Left lobe of liver (tissue), 2 donors: Measurements from ENCODE around the gene TP73. TPM values are rescaled to one million over a fixed set of nuclear protein-coding genes. Genes with fewer than 3 reads are reported as not detected.

Experiments used
- ATAC-seq: fragments of 200-7000 bp; cut with Tn5 transposase; one replicate; pipeline ENCODE4 v1.9.1; 2020; ENCODE audit warnings: mild to moderate bottlenecking, moderate library complexity
- DNase-seq: peaks from one replicate; pipeline ENCODE4 v3.0.0-alpha.2; 2020; ENCODE audit warnings: low spot score
- total RNA-seq: library from RNA; stranded (reverse); gene quantifications from one replicate; pipeline ENCODE4 v1.2.1, GENCODE V29; 2021
- donor health status: DM: no; HTN: no; CAD: no; lungs with moderate emphysema.
- donor health status: DM: no; HTN: yes; CAD: no.

TP73 gene
- total RNA-seq, 1 donor from 2014 or later: 0.08 TPM

- no peak for DNase-seq
- no peak for ATAC-seq
These were observed 18.5 kb downstream of the TP73 start for GRCh38 chr1:3670823-3671265.

DNA sequence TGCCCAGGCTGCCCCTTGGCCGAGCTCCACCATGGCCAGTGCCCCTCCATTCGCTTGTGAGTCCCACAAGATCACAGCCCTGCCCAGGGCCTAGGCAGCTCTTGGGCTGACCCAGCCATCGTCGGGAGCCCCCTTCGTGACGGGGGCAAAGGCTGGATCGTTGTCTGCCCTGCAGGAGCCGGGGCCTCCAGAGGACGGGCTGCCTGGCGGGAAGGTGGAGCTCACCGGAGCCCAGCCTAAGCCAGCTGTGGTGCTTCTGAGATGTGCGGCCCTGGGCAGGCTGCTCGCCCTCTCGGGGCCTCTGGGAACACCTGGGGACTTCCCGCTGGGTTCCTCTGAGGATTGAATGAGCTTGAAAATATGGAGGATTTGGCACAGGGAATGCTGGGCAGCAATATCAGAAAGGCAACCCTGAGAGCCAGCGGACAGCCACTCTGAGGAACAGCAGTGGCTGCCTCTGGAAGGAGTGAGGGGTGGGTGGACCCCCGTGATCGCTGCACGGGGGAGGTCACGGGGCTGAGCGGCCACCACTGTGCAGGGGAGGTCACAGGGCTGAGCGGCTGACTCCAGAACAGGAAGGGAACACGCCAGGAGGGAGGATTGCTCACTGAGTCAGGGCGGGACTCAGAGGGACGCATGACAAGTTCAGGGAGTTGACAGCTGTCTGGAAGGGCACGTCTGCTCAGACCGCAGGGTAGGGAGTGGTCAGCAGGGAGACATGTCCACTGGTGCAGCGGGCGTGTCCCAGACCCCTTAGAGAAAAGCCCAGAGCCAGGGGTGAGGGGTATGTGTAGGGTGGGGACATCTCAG is 19.3 kb downstream of the TP73 start:
- no peak for ATAC-seq
- DNase-seq: no peak

DNA sequence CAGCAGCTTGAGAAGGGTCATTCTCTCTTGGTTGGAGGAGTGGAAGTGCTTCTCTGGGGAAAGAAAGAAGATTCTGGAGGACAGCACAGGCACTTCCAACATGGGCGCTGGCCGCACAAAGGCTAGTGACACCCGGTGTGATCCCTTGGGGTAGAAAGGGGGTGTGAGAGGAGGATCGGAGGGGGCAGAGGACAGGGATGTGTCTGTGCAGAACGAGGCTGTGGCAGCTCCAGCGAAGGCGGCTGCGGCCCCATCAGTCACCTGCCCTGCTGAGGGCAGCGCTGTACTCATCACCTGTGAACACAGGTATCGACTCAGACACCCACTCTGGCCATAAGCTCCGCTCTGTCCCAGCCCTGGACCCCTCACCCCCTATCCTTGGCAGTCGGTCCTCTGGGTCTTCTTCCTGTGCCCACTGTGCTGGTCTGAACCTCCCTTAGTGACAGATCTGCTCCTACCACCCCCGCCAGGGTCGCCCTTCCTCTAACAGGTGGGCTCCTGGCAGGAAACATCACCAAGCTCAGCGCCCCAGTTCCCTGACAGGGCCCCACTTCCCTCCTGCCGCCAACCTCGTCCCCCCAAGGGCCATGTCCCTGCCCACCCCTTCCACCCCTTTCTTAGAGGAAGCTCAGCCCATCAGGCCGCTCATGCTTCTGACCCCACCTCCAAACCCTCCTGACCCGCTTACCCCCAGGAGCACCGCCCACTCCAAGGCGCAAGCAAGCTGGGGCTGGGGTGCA is 20.1 kb downstream of the TP73 start:
- ATAC-seq (no peak), DNase-seq (no peak)

GRCh38 chr1:3672971-3673361 is 20.6 kb downstream of the TP73 start:
- no peak for ATAC-seq
- DNase-seq: no peak

DNA sequence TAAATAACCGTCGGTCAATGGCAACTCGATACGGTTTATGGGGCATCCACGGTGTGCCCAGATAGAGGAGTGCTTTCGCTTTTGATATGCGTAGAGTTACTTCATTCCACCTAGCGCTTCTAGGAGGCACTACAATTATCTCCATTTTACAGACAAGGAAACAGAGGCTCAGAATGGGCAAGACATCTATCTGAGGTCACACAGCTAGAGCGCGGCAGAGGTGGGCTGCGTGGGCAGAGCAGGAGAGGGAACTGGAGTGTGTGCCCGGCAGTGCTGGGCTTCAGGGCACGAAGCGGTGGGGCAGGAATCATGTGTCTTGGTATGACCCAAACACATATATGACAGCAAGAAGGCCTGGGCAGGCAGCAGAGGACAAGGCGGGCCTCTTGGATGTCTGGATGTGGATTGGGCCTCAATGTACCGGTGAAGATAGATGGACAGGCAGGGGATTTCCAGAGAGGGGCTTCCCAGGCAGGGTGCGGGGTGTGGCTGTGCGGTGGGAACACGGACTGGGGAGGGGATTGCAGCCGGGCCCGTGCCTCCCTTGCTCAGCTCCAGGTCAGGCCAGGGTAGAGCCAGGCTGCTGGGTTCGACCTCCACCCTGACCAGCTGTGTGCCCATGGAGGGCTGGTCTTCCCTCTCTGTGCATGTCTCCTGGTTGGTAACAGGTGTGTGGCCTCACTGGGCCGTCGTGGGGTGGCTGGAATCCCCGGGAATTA is 21.2 kb downstream of the TP73 start:
- ATAC-seq (no peak), DNase-seq (no peak)

GRCh38 chr1:3674100-3675094 is 22.1 kb downstream of the TP73 start:
- DNase-seq: no peak
- ATAC-seq: no peak

- DNase-seq (no peak), ATAC-seq (no peak)
These were observed 23.1 kb downstream of the TP73 start for GRCh38 chr1:3675436-3675835.

GRCh38 chr1:3676581-3677470 is 24.5 kb downstream of the TP73 start:
- DNase-seq (no peak), ATAC-seq (no peak)

DNA sequence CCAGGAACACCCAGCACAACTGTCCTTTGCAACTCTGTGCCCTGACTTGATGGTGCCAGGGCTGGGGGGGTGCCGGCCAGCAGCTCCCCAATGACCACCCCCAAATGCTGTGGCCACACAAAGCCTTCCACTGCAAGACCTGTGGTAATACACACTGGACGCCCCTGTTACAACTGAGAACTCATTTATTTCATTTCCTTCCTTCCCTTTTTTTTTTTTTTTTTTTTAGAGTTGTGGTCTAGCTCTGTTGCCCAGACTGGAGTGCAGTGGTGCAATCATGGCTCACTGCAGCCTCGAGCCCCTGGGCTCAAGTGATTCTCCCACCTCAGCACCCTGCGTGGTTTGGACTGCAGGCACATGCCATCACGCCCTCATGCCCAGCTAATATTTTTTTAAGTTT is 25.2 kb downstream of the TP73 start:
- no peak for ATAC-seq
- no peak for DNase-seq

DNA sequence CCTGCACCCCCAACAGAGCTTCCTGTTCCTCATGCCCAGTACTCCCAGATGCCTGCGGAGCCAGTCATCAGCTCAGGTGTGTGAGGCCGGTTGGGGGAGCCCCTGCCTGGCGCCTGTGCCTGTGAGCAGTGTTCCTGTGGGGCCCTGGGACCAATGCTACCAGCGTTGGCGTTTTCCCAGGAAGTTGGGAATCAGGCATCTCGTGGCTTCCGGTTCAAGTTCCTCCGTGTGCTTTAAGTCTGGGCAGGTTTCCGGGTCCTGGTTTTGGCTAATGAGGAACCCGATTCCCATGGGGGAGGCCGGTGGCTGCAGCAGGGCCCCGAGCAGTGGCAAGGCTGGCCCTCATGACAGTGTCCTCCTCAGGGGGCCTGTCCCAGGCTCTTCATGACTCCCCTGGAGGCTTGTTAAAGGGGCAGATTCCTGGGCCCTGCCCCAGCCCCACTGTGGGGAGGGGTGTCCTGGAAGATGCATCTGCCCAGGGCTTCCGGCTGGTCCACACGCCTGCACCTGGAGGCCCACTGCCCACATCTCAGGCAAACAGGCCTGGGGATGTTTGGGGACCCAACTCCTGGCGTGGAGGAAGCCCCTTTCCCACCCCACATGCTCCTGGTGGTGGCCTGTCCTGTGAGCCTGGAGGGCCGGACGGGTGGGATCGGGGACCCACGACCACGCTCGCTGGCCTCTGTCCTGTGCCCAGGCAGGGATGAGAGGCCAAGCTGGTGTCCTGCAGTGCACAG is 26.2 kb downstream of the TP73 start:
- ATAC-seq: no peak
- no peak for DNase-seq

GRCh38 chr1:3679098-3679555 is 26.8 kb downstream of the TP73 start:
- ATAC-seq: no peak
- DNase-seq: no peak

DNA sequence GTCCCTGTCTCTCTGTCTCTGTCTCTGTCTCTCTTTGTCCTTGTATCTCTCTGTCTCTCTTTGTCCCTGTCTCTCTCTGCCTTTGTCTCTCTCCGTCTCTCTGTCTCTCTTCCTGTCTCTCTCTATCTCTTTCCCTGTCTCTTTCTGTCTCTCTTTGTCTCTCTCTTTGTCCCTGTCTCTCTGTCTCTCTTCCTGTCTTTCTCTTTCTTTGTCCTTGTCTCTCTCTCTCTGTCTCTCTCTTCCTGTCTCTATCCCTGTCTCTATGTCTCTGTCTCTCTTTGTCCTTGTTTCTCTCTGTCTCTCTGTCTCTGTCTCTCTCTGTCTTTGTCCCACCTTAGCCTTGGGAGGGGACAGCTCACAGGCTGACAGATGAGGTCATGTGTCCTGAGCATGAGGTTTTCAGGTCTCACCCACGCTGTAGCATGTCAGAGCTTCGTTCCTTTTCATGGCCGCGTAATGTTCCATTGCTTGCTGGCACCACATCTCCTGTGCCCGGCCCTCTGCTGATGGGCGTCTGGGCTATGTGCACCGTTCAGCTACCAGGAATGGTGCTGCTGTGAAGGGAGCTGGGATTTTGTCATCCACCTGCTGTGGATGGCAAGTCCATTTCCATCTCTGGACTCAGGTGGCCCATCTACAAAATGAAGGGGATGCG is 27.6 kb downstream of the TP73 start:
- no peak for ATAC-seq
- DNase-seq: no peak

DNA sequence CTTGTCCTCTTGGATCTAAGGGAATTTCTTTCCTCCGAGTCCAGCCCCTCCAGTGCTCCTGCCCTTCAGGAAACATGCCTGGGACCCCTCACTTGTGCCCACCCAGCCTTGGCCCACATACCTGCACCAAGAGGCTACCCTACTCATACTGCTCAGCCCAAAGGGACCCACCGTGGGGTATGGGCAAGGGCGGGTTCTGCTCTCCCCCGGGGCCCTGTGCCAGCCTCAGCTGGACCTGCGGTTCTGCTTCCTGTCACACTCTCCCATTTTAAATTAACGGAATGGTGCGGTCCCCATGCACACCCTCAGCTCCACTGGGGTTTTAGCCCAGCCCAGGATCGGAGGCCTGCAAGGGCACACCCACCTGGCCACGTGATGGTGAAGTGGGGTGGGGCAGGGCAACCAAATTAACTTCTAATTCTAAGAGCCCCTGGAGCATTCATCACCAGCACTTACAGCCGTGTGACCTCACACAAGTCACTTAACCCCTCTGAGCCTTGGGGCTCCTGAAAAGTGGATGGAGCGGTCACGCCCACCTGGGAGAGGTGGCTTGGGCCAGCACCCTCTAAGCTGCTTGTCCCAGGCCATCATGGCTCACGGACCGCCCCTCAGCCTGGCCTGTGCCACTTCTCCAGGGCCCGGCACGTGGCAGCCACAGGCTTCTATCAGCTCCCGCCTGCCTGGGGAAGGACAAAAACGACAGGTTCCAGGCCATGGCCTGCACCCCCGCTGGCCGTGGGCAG is 28.3 kb downstream of the TP73 start:
- DNase-seq (no peak), ATAC-seq (no peak)

DNA sequence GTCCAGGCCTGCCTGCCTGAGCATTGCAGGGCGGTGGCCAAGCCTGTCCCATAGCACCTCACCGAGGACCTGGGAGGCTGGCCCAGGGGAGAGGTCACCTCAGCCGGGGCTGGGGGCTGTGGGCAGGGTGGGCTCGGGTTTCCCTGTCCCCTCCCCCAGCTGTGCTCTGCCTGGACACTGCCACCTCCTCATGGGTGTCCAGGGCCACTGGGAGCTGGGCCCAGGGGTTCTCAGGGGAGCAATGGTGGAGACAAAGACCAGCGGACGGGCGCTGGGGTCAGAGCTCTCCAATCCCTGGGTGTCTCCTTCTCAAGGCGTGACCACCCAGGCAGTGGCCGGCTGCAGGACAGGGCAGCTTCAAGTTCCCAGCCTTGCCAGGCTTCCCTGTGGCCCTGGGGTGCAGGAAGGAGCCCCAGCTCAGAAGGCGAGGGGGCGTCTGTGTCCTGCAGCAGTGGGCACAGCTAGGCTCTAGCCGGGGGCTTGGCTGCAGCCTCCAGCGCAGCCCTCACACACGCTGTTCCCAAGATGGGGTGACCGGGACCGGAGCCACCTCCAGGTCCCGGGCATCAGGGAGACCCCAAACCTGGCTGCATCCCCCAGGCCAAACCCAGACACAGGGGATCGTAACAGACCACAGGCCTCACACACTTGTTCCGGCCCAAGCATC is 29.0 kb downstream of the TP73 start:
- DNase-seq: no peak
- ATAC-seq: no peak

- no peak for DNase-seq
- ATAC-seq: no peak
These were observed 29.8 kb downstream of the TP73 start for GRCh38 chr1:3681898-3682806.

GRCh38 chr1:3683197-3683596 is 30.9 kb downstream of the TP73 start:
- ATAC-seq (no peak), DNase-seq (no peak)
